Esophagus squamous epithelium (tissue), 5 donors: ENCODE measurements around the gene PVALEF. TPM values are rescaled to one million over a fixed set of nuclear protein-coding genes. Genes with fewer than 3 reads are reported as not detected.

Experiments
- DNase-seq: peaks from one replicate; lab custom pipeline; 2025; lab: John Stamatoyannopoulos, UW
- H3K27ac ChIP-seq, 4 donors: fragments of 200-600 bp; sonication (generic); one replicate each; pipeline ENCODE4 v1.5.1; 2016 to 2019; ENCODE audit warnings: mild to moderate bottlenecking in 1 of 4
- H3K27me3 ChIP-seq, 4 donors: fragments of 200-600 bp; sonication (generic); 1 replicate in 3 of 4; 2 replicates in 1 of 4; pipeline versions ENCODE4 v1.5.1 to v1.6.0; 2017 to 2021; ENCODE audit warnings: antibody characterized with exemption in 1 of 4
- H3K36me3 ChIP-seq, 3 donors: fragments of 200-600 bp; sonication (generic); one replicate each; pipeline ENCODE4 v1.5.1; 2016 to 2019
- H3K4me1 ChIP-seq, 3 donors: fragments of 200-600 bp; sonication (generic); one replicate each; pipeline ENCODE4 v1.5.1; 2017 to 2019
- H3K4me3 ChIP-seq, 4 donors: fragments of 200-600 bp; sonication (generic); 1 replicate in 3 of 4; 2 replicates in 1 of 4; pipeline ENCODE4 v1.5.1; 2016 to 2019; ENCODE audit warnings: mild to moderate bottlenecking in 2 of 4, moderate library complexity in 1 of 4
- H3K9me3 ChIP-seq, 3 donors: fragments of 200-600 bp; sonication (generic); one replicate each; pipeline ENCODE4 v1.5.1; 2016 to 2019
- POLR2A ChIP-seq, 4 donors: fragments of 450-650 bp; IDR thresholded peaks; one replicate each; pipeline ENCODE4 v1.6.1; 2017; ENCODE audit warnings: antibody characterized with exemption in 4 of 4, mild to moderate bottlenecking in 4 of 4, moderate library complexity in 3 of 4
- WGBS, 2 donors: methylation state at CpG; one replicate each; pipeline ENCODE4 v1.1.5; 2018; 5-methylcytosine and 5-hydroxymethylcytosine counted together
- intact Hi-C: fragments of 100-400 bp; cut with DNase I; formaldehyde crosslinking; loops from one replicate; pipeline ENCODE4 v1.15.0; 2022
- total RNA-seq, 4 donors: library from RNA; depleted of rRNA; stranded (reverse); fragments of >200 nt; gene quantifications; one replicate each; pipeline ENCODE4 v1.1.0, GENCODE V29; 2016
- TF ChIP-seq, protein P1 (sequence below), 6 experiments: fragments of 450-650 bp in 4 of 6; fragments of 200-600 bp in 2 of 6; sonication (generic) in 2 of 6; IDR thresholded peaks; one replicate each; pipeline ENCODE4 v1.5.1; 2016 to 2019; ENCODE audit warnings: antibody characterized with exemption in 6 of 6, mild to moderate bottlenecking in 4 of 6, moderate library complexity in 4 of 6
- donor health status: DM: yes; HTN: yes; CAD: no.

The PVALEF gene
- total RNA-seq, 4 donors from 2014 or later = not detected

DNA sequence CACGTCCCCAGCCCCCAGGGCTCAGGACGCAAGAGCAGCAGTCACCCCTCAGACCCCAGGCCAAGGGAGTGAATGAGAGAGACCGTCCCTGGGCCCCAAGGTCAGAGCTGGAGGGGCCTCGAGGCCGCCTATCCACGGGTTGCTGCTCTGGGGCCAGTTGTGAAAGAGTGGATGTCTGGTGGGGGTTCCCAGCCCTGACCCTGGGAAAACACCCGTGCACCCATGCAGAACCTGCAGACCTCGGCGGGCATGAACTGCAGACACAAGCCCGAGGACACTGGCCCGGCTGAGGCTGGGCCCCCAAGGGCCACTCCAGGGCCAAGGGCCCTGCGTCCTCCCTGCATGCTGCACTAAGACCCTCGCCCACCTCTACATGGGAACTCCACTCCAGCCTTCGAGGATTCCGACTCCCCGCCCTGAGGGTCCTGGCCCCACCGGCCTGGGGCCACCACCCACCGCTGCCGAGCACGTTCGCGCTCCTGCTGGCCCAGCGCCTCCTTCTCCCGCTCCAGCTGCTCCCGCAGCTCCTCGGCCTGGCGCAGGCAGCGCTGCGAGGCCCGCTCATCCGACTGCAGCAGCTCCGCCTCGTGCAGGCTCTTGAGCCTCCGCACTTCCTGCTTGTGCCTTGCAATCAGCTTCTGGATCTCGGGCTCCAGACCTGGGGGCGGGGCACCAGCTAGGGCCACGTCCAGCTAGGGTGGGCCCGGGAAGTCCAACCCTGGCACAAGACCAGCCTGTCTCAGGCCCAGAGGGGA lies 28.3 kb downstream of the PVALEF start:
- TF ChIP-seq, protein P1, sequence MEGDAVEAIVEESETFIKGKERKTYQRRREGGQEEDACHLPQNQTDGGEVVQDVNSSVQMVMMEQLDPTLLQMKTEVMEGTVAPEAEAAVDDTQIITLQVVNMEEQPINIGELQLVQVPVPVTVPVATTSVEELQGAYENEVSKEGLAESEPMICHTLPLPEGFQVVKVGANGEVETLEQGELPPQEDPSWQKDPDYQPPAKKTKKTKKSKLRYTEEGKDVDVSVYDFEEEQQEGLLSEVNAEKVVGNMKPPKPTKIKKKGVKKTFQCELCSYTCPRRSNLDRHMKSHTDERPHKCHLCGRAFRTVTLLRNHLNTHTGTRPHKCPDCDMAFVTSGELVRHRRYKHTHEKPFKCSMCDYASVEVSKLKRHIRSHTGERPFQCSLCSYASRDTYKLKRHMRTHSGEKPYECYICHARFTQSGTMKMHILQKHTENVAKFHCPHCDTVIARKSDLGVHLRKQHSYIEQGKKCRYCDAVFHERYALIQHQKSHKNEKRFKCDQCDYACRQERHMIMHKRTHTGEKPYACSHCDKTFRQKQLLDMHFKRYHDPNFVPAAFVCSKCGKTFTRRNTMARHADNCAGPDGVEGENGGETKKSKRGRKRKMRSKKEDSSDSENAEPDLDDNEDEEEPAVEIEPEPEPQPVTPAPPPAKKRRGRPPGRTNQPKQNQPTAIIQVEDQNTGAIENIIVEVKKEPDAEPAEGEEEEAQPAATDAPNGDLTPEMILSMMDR (IDR thresholded peaks at IDR 0.05) = no peak
- no peak for TF ChIP-seq POLR2A (IDR thresholded peaks at IDR 0.05)
- Histone ChIP-seq H3K9me3 (no peaks in the 10 kb centered on the region), H3K4me3 (no peak overlapping the region), H3K27me3 (no peaks in the 10 kb centered on the region), H3K4me1 (peaks cover 0 to 17% (median 0%) of the 10 kb centered on the region in 3 donors), H3K27ac (no peak overlapping the region), H3K36me3 (peaks cover 0 to 45% (median 0%) of the 10 kb centered on the region in 3 donors)
- 92 to 95% methylated on average over 8 to 15 of the region's 38 CpGs for WGBS, 2 donors
- DNase-seq = no peak
- intact Hi-C loops = no loop called here

DNA sequence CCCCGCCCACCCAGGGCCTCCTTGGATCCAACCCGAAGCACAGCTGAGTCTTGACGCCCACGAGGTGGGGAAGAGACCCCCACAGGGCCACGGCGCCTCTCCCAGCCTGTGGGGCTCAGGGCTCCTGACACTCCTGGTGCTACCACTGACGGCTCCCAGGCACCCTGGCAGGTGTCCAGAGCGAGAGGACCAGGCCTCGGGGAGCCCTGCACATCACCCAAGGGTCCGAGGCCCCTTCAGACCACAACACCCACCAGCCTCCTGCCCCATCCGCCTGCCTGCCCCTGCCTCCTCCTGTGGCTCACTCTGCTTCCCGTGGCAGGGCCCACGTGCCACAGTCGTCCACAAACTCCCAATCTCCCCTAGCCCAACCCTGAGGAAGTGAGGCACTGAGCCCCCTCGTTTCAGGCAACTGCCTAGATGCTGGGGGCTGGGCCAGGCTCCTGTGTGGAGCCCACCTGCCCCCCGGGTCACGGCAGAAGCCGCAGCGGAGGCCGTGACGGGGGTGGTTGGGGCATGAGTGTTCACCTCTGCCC lies 29.0 kb downstream of the PVALEF start:
- H3K36me3 ChIP-seq = peaks cover 0 to 50% (median 0%) of the 10 kb centered on the region in 3 donors
- H3K9me3 ChIP-seq = no peaks in the 10 kb centered on the region
- H3K4me3 ChIP-seq = no peak overlapping the region
- intact Hi-C loops = no loop called here
- 94% methylated on average over 9 of the region's 21 CpGs; no CpG with 5 or more reads in 1 of the 2 donors for WGBS, 2 donors
- no peak overlapping the region for H3K27ac ChIP-seq
- peaks cover 0 to 23% (median 0%) of the 10 kb centered on the region in 3 donors for H3K4me1 ChIP-seq
- TF ChIP-seq POLR2A (IDR thresholded peaks at IDR 0.05) = no peak
- TF ChIP-seq, protein P1 (IDR thresholded peaks at IDR 0.05) = no peak
- DNase-seq = no peak
- no peaks in the 10 kb centered on the region for H3K27me3 ChIP-seq

DNA sequence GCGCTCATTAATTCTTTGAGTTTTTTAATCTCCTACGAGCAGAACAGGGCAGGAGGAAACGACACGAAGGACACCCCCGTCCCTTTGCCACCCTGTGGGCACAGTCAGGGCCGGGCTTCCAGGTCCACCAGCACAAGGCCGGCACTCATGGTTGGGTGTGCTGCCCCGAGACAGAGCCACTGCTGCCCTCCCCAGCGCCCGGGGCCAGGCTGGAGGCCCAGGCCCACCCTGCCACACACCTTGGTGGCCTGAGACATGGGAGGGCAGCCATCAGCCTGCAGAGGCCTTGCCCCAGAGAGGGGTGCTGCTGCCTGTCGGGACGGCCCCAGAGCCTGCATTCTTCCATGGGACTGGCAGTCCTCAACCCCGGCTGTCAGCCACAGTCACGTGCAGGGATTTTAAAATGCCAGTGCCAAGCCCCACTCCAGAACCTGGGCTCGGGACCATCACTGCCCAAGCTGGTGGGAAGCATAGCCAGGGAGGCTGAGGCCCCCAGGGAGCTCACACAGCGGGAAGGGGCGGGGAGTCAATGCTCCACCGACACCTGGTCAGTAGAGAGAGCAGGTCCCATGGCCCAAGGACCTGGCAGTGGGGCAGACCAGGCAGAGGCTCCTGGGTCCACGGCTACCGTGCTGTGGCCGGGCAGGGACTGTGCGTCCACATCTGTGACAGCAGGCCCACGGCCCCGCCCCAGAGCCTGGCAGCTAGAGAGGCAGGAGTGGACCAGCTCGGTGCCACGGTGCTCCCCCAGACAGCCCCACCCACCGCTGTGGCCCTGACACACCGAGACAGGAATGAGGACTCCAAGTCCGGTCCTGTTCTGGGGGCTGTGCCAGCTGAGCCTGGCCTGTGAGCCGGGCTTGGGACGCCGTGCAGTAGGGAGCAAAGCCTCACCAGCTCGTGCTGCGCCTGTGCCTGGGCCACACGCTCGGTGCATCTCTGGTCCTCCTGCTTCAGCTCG lies 29.9 kb downstream of the PVALEF start:
- no peak for DNase-seq
- intact Hi-C loops = no loop called here
- 81 to 88% methylated on average over 9 to 15 of the region's 37 CpGs for WGBS, 2 donors

DNA sequence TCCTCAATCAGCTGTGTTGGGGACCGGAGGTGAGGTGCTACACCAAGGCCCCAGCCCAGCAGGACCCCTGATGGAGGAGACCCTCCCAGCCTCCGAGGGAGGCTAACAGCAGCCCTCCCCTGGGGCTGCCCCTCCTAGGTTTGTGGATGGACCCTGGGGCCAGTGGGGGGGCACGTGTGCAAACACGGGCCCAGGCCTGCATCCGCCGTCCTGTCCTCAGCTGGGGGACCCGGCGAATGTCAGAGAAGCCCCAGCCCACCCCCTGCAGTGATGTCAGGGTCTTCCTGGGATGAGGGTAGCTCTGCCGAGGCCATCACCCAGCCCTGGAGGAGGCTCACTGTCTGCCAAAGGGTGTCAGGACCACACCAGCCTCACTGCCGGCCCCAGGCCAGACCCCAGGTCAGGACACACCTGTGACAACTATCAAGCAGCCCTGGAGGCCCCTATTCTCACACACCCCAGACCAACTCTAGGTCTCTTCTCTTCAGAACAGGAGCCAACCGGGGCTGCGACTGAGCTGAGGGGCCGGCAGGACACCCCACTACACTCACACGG lies 30.7 kb downstream of the PVALEF start:
- no peak for TF ChIP-seq POLR2A (IDR thresholded peaks at IDR 0.05)
- TF ChIP-seq, protein P1 (IDR thresholded peaks at IDR 0.05) = no peak
- Histone ChIP-seq H3K36me3 (peaks cover 0 to 37% (median 0%) of the 10 kb centered on the region in 3 donors), H3K27ac (no peak overlapping the region), H3K27me3 (no peaks in the 10 kb centered on the region), H3K9me3 (no peaks in the 10 kb centered on the region), H3K4me1 (peaks cover 0 to 31% (median 0%) of the 10 kb centered on the region in 3 donors), H3K4me3 (no peak overlapping the region)
- DNase-seq = no peak
- WGBS, 2 donors = 100% methylated on average over 1 of the region's 14 CpGs; no CpG with 5 or more reads in 1 of the 2 donors
- intact Hi-C loops = no loop called here

More for the DNA sequence above, 29.9 kb downstream of the PVALEF start:
- Histone ChIP-seq H3K4me1 (peaks cover 0 to 30% (median 0%) of the 10 kb centered on the region in 3 donors), H3K9me3 (no peaks in the 10 kb centered on the region), H3K27me3 (no peaks in the 10 kb centered on the region), H3K4me3 (no peak overlapping the region), H3K27ac (no peak overlapping the region), H3K36me3 (peaks cover 0 to 45% (median 0%) of the 10 kb centered on the region in 3 donors)
- TF ChIP-seq POLR2A (IDR thresholded peaks at IDR 0.05) = no peak
- TF ChIP-seq, protein P1 (IDR thresholded peaks at IDR 0.05) = no peak
